Activated CD4-positive, CD25-positive, alpha-beta regulatory T cell treated with anti-CD3 and anti-CD28 coated beads, Interleukin-2, amount 50 U/mL, for 72 hours (primary cell): ENCODE results near the gene SLC7A9.
"Not testable (repeated sequence)": the region's sequence is repeated elsewhere in the genome, so short reads cannot be mapped to it uniquely, and the experiment has no call there.

ENCODE experiments used
- DNase-seq: peaks from one replicate; pipeline ENCODE4 v3.0.0; 2021

SLC7A9 gene

DNA sequence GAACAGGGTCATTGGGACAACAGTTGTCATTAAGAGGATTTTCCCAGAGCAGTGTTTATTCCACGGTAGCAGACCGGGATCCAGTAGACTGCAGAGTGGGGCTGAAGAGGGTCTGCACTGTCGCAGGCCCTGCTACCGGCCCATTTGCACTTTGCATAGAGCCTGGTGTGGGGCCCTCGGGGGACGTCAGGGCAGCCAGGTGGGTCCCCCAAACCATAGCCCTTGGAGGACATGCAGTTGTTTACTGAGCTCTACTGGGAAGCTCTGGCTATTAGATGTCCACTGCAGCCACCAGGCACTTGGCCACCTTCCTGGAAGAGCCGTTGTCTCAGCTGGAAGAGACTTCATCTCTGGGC, 45.8 kb downstream of the SLC7A9 start:
- DNase-seq: no peak

DNA sequence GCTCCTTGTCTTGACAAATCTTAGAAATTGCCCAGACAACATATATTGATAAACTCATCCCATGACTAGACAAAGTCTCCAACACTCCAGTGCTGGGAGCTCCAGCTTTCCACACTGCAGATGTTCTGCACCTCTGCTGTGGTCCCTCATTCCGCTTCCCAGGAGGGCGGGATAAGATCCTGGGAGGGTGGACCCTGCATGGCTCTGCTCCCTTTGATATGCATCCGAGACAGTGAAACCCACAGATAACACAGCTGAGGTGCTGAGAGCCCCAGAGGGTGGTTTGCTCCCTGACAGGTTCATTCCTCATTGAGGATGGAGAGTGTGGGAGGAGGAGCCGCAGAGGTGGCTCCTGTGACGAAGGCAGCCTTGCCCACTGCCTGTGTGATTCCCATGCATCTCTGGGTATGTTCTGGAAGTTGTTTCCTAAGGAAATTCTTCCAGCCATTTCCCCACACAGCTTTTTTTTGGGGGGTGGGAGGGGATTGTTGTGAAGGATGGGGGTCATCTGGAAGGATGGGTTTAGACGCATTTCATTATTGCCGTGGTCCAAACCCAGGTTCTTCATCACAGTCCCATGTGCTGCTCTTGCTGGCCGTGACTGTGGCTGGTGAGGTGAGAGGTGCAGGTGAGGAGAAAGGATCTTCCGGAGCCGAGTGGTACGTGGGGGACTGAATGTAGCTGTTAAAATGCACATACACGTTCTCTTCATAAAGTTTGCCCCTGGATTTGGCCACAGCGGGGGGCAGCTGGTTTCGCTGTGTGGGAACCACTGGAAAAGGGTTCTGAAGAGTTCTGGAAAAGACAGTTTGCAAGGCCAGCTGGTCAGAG, 46.4 kb downstream of the SLC7A9 start:
- no peak for DNase-seq

GRCh38 chr19:32819419-32820400, 49.9 kb downstream of the SLC7A9 start:
- no peak for DNase-seq

- no peak for DNase-seq
These were observed 51.0 kb downstream of the SLC7A9 start for GRCh38 chr19:32818536-32818935.

DNA sequence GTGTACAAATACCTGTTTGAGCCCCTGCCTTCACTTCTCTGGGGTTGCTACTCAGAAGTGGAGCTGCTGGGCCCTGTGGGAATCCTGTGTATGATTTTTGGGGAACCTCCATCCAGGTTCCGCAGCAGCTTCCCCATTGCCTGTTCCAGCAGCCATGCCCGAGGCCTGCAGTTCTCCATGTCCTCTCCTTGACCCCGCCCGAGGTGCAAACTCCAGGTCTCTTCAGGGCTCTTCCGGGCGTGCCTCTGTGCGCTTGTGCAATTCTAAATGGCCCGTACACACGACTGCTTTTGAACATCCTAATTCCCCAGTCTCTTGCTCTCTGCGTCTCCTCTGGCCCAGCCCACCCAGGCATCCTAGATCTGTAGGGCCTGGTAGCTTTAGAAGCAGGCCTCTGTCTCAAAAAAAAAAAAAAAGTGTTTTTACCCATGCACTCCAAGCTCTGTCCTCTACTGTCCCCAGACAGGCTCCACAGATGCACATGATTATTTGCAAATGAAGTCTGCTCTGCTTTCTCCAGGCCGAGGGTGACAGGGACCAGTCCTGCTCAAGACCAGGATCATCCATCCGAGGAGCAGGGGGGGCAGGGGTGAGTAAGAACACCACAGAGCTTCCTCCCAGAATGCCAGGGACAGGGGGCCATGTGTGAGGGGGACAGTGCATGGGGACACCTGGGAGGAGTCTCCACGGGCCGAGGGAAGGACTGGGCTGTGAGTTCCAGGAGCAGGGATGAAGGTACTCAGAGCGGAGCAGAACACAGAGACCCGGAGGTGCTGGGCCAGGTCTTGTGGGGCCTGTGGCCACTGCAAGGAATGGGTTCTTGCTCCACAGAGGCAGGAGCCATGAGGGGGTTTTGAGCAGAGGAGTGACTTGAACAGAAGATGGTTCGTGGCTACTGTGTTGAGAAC, 51.7 kb downstream of the SLC7A9 start:
- no peak for DNase-seq

DNA sequence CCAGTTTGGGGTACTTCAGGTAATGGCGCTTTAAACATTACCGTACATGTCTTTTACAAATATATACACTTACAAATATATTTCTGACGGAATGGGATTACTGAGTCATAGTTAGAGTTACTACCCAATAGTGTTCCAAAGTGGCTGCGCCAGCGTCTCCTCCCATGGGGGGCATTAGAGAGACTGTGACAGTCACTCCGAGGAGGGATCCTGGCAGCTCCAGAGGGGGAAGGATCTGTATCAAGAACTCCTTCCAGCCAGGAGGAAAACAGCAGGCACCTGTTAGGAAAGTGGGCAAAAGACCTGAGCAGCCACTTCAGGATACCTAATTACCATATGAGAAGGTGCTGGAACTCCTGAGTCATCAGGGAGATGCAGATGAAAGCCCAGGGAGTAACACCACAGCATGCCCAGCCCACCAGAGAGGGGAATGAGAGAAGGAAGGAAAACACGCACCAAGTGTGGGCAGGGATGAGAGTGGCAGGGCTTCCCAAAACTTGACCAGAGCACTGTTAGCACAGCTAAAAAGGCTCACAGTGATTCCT, 52.9 kb downstream of the SLC7A9 start:
- no peak for DNase-seq

GRCh38 chr19:32814624-32815023, 54.9 kb downstream of the SLC7A9 start:
- no peak for DNase-seq

DNA sequence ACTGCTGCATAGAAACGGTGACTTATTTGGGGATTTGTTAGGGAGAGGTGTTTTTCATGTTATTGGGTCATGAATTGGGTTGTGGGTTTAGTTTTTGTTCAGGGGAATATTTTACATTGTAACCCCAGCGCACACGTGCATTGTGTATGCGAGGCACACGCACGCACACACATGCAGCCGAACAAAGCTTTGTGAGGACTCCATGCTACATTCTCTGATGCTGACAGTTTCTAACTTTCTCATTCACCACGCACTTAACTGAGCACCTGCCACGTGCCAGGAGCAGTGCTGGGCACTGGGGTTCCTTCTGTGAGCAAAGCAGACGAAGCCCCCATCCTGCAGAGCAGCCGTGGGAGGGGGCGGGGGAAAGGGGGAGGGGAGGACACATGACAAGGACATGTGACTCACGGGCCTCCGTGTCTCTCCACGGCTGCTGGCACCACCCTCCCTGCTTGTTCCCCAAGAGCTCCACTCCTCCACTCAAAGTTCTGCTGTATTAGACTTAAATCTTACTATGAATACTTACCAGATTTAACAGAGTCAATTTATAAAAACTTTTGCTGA, 55.6 kb downstream of the SLC7A9 start:
- no peak for DNase-seq

- no peak for DNase-seq
These were observed 57.0 kb downstream of the SLC7A9 start for GRCh38 chr19:32812571-32812970.

DNA sequence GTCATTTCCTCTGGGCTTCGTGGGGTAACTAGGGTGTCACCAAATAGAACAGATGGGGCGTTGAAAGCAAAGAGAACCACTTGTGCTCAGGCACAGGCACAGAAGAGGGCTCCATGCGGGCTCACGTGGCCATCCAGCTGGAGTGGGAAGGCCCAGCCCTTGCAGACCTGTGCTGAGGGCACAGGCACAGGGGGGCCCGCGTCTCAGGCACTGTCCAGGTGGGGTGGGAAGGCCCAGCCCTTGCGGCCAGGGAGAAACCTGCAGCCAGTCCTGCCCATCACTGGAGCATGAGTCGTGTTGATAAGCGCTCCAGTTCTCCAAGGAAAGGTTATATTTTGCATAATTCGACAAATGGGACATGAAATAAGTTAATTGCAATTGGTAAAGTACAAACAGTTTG, 57.5 kb downstream of the SLC7A9 start:
- no peak for DNase-seq

DNA sequence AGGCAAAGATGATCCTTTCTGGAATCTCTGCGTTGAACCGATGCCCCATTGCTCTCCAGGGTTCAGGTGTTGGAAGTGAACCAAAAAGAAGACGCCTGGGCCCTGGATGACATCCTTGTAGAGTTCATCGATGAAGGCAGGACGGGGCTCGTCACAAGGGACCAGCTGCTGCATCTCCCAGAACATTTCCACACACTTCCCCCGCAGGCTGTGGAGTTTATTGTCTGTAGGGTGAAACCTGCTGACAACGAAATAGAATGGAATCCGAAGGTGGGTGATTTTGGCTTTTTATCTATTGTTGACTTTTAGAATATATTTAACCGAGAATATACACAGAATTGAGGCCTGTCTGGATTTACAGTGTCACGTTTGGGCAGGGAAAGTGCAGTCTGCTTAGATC, 58.4 kb downstream of the SLC7A9 start:
- DNase-seq: no peak

GRCh38 chr19:32810452-32810851, 59.1 kb downstream of the SLC7A9 start:
- DNase-seq: no peak

GRCh38 chr19:32809754-32810153, 59.8 kb downstream of the SLC7A9 start:
- no peak for DNase-seq

GRCh38 chr19:32809254-32809653, 60.3 kb downstream of the SLC7A9 start:
- no peak for DNase-seq

- DNase-seq: no peak
These were observed 61.3 kb downstream of the SLC7A9 start for GRCh38 chr19:32808236-32808635.

DNA sequence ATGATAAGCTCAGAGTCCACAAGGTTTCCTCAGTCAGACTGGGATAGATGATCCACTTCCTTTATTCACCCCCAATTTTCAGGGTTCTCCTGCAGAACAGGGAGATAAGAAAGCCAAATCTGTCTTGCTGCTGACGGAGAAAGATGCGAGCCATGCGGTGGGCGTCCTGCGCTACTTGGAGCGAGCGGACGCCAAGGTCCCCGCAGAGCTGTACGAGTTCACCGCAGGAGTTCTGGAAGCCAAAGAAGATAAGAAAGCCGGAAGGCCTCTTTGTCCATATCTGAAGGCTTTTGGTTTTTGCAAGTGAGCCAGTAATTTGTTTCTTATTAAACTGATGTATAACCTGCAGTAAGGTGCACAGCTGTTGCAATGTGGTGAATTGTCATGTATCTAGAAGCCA, 66.7 kb downstream of the SLC7A9 start:
- no peak for DNase-seq

DNA sequence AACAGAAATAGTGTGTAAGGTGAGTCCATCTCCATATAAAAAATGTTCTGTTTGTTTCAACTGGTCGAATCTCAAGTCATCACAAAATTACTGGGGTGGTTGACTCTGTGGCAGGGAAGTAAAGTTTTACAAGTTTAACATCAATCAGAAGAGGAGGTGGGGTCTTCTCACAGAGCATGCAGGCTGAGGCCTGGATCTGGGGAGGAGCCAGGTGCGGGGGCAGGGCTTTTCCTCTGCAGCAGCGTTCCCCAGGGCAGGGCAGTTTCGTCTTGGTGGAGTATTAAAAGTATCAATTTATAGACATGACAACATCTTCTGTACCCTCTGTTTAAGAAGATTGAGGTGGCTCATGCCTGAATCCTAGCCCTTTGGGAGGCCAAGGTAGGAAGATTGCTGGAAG, 68.8 kb downstream of the SLC7A9 start:
- no peak for DNase-seq

GRCh38 chr19:32800191-32800590, 69.4 kb downstream of the SLC7A9 start:
- DNase-seq: no peak

GRCh38 chr19:32798201-32798600, 71.4 kb downstream of the SLC7A9 start:
- DNase-seq: no peak

GRCh38 chr19:32789429-32789828, 80.1 kb downstream of the SLC7A9 start:
- DNase-seq: no peak

DNA sequence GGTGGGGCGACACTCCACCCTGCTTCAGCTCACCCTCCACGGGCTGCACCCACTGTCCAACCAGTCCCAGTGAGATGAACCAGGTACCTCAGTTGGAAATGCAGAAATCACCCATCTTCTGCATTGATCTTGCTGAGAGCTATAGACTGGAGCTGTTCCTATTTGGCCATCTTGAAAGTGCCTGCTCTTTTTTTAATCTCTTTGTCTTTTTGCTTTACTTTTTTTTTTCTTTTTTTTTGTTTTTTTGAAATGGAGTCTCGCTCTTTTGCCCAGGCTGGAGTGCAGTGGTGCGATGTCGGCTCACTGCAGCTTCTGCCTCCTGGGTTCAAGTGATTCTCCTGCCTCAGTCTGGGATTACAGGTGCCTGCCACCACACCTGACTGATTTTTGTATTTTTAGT, 81.7 kb downstream of the SLC7A9 start:
- DNase-seq: not testable (repeated sequence)

GRCh38 chr19:32787161-32787813, 82.3 kb downstream of the SLC7A9 start:
- DNase-seq: not testable (repeated sequence)
